Mesendoderm (in vitro differentiated cells): ENCODE measurements around the gene SOX3.

Experiments
- DNase-seq: peaks from one replicate; pipeline ENCODE4 v3.0.0; 2013
- H2AK5ac ChIP-seq: 2 replicates; pipeline ENCODE4 v1.6.1; 2013; ENCODE audit warnings: low read length, inconsistent platforms
- H2BK120ac ChIP-seq: 2 replicates; pipeline ENCODE4 v1.6.1; 2013; ENCODE audit warnings: low read depth, mild to moderate bottlenecking, low read length, moderate library complexity, mixed read lengths
- H2BK15ac ChIP-seq: replicated peaks from 2 replicates; pipeline ENCODE4 v1.6.1; 2013; ENCODE audit warnings: low read depth, mild to moderate bottlenecking, moderate library complexity
- H2BK5ac ChIP-seq: 2 replicates; pipeline ENCODE4 v1.6.1; 2013; ENCODE audit warnings: low read length, inconsistent platforms
- H3K18ac ChIP-seq: 2 replicates; pipeline ENCODE4 v1.6.1; 2013; ENCODE audit warnings: mild to moderate bottlenecking, low read length, mixed read lengths
- H3K23ac ChIP-seq: one replicate; pipeline ENCODE4 v1.6.1; 2013; ENCODE audit warnings: low read length
- H3K27ac ChIP-seq: 2 replicates; pipeline ENCODE4 v1.5.1; 2013; ENCODE audit warnings: low read depth, mild to moderate bottlenecking, inconsistent platforms, low read length, moderate library complexity
- H3K27me3 ChIP-seq: 2 replicates; pipeline ENCODE4 v1.6.1; 2013; ENCODE audit warnings: low read length, control low read depth, mild to moderate bottlenecking, inconsistent platforms; ENCODE audit not compliant: insufficient read depth, poor library complexity
- H3K36me3 ChIP-seq: 2 replicates; pipeline ENCODE4 v1.6.1; 2013; ENCODE audit warnings: low read length, inconsistent platforms; ENCODE audit not compliant: control insufficient read depth, insufficient read depth
- H3K4ac ChIP-seq: one replicate; pipeline ENCODE4 v1.6.1; 2013; ENCODE audit warnings: low read depth, mild to moderate bottlenecking, low read length, moderate library complexity
- H3K4me1 ChIP-seq: 2 replicates; pipeline ENCODE4 v1.6.1; 2013; ENCODE audit warnings: low read depth, low read length, inconsistent platforms; ENCODE audit not compliant: control insufficient read depth
- H3K4me2 ChIP-seq: 2 replicates; pipeline ENCODE4 v1.6.1; 2013; ENCODE audit warnings: low read length
- H3K4me3 ChIP-seq: 2 replicates; pipeline ENCODE4 v1.5.1; 2013; ENCODE audit warnings: mild to moderate bottlenecking, low read length
- H3K56ac ChIP-seq: one replicate; pipeline ENCODE4 v1.6.1; 2013; ENCODE audit warnings: low read length
- H3K79me1 ChIP-seq: 2 replicates; pipeline ENCODE4 v1.6.1; 2013; ENCODE audit warnings: low read length, inconsistent platforms
- H3K79me2 ChIP-seq: 2 replicates; pipeline ENCODE4 v1.6.1; 2013; ENCODE audit warnings: mild to moderate bottlenecking, low read length; ENCODE audit not compliant: control insufficient read depth, insufficient read depth
- H3K9ac ChIP-seq: 2 replicates; pipeline ENCODE4 v1.6.1; 2013; ENCODE audit warnings: low read length, inconsistent platforms
- H4K5ac ChIP-seq: one replicate; pipeline ENCODE4 v1.6.1; 2013; ENCODE audit warnings: low read length
- H4K8ac ChIP-seq: one replicate; pipeline ENCODE4 v1.6.1; 2013; ENCODE audit warnings: low read depth, mild to moderate bottlenecking, control low read depth, low read length, moderate library complexity
- WGBS: extraction: QIAGEN DNeasy Blood & Tissue Kit; methylation state at CpG from one replicate; pipeline ENCODE4 v1.1.7; 2013; ENCODE audit warnings: low lambda C conversion rate, missing lambda C conversion rate; ENCODE audit not compliant: insufficient coverage; ENCODE audit errors: extremely low coverage; 5-methylcytosine and 5-hydroxymethylcytosine counted together

Gene SOX3

DNA sequence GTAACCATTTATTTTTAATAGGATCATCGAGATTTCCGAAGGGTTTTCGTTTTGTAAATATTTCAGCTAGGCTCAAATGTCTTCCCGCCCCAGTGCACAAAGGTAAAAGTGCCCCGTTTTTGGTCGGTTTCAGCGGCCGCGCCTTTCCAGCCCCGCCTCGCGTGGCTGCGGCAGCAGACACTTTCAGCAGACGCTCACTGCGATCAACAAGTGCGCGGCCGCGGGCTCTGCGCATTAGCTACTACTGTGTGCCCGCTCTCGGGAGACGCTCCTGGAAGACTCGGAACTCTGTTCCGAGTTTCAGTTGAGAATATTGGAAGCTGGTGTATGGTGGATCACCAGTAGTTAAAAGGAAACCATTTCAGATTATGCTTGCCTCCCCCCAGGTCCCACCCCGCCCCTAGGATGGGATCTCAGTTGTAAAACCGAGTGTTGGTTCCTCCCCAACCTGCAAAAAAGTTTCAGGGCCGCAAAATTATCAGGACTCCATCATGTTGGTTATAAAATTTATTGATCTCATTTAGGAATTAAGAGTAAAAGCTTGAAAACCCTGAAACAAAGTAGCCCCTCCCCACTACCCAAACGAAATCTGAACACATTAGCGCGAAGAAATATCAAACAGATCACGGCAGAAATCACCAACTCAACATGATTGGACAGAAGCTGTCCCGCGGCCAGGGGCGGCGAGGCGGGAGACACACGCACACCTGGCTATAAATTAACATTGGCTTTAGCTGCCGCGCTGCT, 2.2 kb downstream of the SOX3 start:
- no peak overlapping the region for H2BK15ac ChIP-seq
- H3K79me2 ChIP-seq, result no peaks in the 10 kb centered on the region
- no peak overlapping the region for H3K4ac ChIP-seq
- H3K27ac ChIP-seq, result no peak overlapping the region
- no peaks in the 10 kb centered on the region for H3K79me1 ChIP-seq
- no peaks in the 10 kb centered on the region for H3K4me1 ChIP-seq
- no peaks in the 10 kb centered on the region for H3K36me3 ChIP-seq
- no peak overlapping the region for H4K5ac ChIP-seq
- no peak overlapping the region for H2AK5ac ChIP-seq
- no peak overlapping the region for H2BK5ac ChIP-seq
- DNase-seq, result peak; percentile 37
- H4K8ac ChIP-seq, result no peak overlapping the region
- no CpG with 5 or more reads among the region's 40 CpGs for WGBS
- H3K56ac ChIP-seq, result no peak overlapping the region
- H2BK120ac ChIP-seq, result no peak overlapping the region
- H3K9ac ChIP-seq, result no peak overlapping the region
- H3K18ac ChIP-seq, result no peak overlapping the region
- no peak overlapping the region for H3K23ac ChIP-seq
- no peak overlapping the region for H3K4me3 ChIP-seq
- H3K4me2 ChIP-seq, result no peak overlapping the region
- peaks cover 24% of the 10 kb centered on the region for H3K27me3 ChIP-seq

DNA sequence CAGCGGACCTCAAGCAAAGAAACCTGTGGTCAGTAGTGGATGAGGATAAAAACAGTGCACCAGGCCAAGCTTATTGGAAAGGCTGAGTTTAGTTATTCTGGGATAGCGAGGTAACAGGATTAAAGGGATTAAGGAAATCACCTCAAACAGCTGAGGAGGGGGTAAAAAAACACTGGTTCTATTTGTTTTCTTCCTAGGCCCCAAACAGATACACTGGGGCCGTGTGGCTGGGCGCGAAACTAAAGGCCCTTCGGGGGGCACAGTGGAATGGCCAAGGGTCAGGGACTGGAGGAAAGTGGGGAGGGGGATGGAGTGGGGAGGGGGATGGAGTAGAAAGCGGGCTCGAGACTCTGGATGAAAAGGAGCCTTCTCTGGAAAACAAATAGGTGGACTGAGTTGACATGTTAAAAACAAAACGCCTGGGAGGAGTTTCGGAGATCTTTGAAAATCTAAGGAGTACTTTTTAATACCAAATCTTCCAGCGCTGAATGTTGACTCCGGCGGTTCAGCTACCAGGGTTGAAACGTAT, 2.9 kb downstream of the SOX3 start:
- no peaks in the 10 kb centered on the region for H3K79me1 ChIP-seq
- H3K4me2 ChIP-seq, result no peak overlapping the region
- DNase-seq, result peak; percentile 22
- H3K36me3 ChIP-seq, result no peaks in the 10 kb centered on the region
- peaks cover 18% of the 10 kb centered on the region for H3K27me3 ChIP-seq
- no peak overlapping the region for H2BK15ac ChIP-seq
- H4K5ac ChIP-seq, result no peak overlapping the region
- H2AK5ac ChIP-seq, result no peak overlapping the region
- no peak overlapping the region for H4K8ac ChIP-seq
- H3K4ac ChIP-seq, result no peak overlapping the region
- no peak overlapping the region for H3K23ac ChIP-seq
- H2BK120ac ChIP-seq, result no peak overlapping the region
- H3K79me2 ChIP-seq, result no peaks in the 10 kb centered on the region
- no peaks in the 10 kb centered on the region for H3K4me1 ChIP-seq
- no CpG with 5 or more reads among the region's 14 CpGs for WGBS
- no peak overlapping the region for H3K18ac ChIP-seq
- no peak overlapping the region for H3K9ac ChIP-seq
- H3K4me3 ChIP-seq, result no peak overlapping the region
- no peak overlapping the region for H3K27ac ChIP-seq
- no peak overlapping the region for H2BK5ac ChIP-seq
- H3K56ac ChIP-seq, result no peak overlapping the region

DNA sequence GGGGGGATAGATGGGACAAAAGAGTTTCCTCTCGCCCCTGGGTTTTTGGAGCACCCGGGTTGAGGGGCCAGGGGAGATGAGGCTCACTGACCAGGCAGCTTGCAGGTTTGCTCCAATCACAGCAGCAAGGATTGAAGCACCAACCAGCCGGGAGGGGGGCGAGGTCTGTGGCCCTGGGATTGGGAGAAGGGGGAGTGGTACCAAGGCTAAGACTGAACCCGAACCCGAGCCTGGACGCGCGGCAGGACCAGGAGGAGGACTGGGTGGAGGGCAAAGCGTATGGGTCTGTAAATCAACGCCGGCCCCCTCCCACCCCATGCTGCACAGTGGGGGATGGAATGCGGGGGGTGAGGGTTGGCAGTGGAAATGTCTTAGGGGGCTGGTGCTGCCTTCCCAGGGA, 3.5 kb downstream of the SOX3 start:
- peaks cover 12% of the 10 kb centered on the region for H3K27me3 ChIP-seq
- no peak overlapping the region for H2BK15ac ChIP-seq
- DNase-seq, result peak; percentile 25
- H3K4me3 ChIP-seq, result no peak overlapping the region
- H3K79me1 ChIP-seq, result no peaks in the 10 kb centered on the region
- H4K8ac ChIP-seq, result no peak overlapping the region
- H3K4ac ChIP-seq, result no peak overlapping the region
- no peak overlapping the region for H3K4me2 ChIP-seq
- no peak overlapping the region for H2AK5ac ChIP-seq
- no peak overlapping the region for H4K5ac ChIP-seq
- no peak overlapping the region for H2BK120ac ChIP-seq
- no peak overlapping the region for H2BK5ac ChIP-seq
- no peak overlapping the region for H3K23ac ChIP-seq
- no peaks in the 10 kb centered on the region for H3K36me3 ChIP-seq
- no peak overlapping the region for H3K9ac ChIP-seq
- no peaks in the 10 kb centered on the region for H3K4me1 ChIP-seq
- H3K27ac ChIP-seq, result no peak overlapping the region
- H3K18ac ChIP-seq, result no peak overlapping the region
- no peaks in the 10 kb centered on the region for H3K79me2 ChIP-seq
- no CpG with 5 or more reads among the region's 13 CpGs for WGBS
- H3K56ac ChIP-seq, result no peak overlapping the region

DNA sequence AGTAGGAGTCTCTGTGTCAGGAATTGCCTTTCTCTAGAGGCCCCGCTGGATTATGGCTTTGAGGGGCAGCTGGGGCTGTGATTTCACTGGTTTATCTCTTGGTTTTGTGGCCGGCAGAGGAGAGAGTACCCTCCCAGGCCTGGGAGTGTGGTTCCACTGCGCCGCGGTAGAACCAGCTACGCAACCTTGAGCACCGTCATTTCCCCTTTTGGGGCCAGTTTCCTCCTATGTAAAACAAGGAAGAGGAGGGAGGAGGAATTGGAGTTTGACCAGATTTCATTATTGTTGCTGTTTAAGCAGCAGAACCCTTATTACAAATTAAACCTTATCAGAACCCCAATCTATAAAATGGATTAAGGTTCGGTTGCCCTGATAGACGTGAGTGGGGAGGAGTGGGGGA, 4.4 kb downstream of the SOX3 start:
- Histone ChIP-seq H3K27ac (no peak overlapping the region), H3K27me3 (peaks cover 4% of the 10 kb centered on the region), H3K79me2 (no peaks in the 10 kb centered on the region)

DNA sequence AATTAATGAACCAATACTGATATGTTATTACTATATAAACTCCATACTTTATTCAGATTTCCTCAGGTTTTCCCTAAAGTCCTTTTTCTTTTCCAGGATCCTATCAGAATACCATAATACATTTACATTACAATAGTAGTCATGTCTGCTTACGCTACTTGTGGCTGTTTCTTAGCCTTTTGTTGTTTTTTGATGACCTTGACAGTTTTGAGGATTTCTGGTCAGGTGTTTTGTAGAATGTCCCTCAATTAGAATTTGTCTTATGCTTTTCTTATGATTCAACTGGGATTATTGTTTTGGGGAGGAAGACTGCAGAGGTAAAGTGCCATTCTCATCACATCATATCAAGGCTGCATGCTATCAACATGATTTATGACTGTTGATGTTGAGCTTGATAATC, 9.1 kb downstream of the SOX3 start:
- Histone ChIP-seq H3K18ac (no peak overlapping the region), H3K36me3 (no peaks in the 10 kb centered on the region), H3K4ac (no peak overlapping the region), H3K27ac (no peak overlapping the region), H3K4me1 (no peaks in the 10 kb centered on the region), H3K4me3 (no peak overlapping the region), H3K9ac (no peak overlapping the region), H3K4me2 (no peak overlapping the region), H3K27me3 (no peaks in the 10 kb centered on the region), H4K8ac (no peak overlapping the region), H4K5ac (no peak overlapping the region), H3K23ac (no peak overlapping the region), H2BK120ac (no peak overlapping the region), H2AK5ac (no peak overlapping the region), H3K79me2 (no peaks in the 10 kb centered on the region), H3K79me1 (no peaks in the 10 kb centered on the region), H3K56ac (no peak overlapping the region), H2BK15ac (no peak overlapping the region), H2BK5ac (no peak overlapping the region)
- DNase-seq, result no peak
- no CpG with 5 or more reads among the region's 1 CpG for WGBS

More for the DNA sequence above, 4.4 kb downstream of the SOX3 start:
- no peak overlapping the region for H3K4ac ChIP-seq
- no peak overlapping the region for H3K56ac ChIP-seq
- no peaks in the 10 kb centered on the region for H3K36me3 ChIP-seq
- no peak overlapping the region for H3K23ac ChIP-seq
- H3K79me1 ChIP-seq, result no peaks in the 10 kb centered on the region
- no peak overlapping the region for H3K18ac ChIP-seq
- no peak overlapping the region for H2AK5ac ChIP-seq
- H2BK120ac ChIP-seq, result no peak overlapping the region
- no peak overlapping the region for H3K4me3 ChIP-seq
- H4K5ac ChIP-seq, result no peak overlapping the region
- no CpG with 5 or more reads among the region's 9 CpGs for WGBS
- H2BK15ac ChIP-seq, result no peak overlapping the region
- no peak for DNase-seq
- H2BK5ac ChIP-seq, result no peak overlapping the region
- H3K4me2 ChIP-seq, result no peak overlapping the region
- H3K9ac ChIP-seq, result no peak overlapping the region
- no peaks in the 10 kb centered on the region for H3K4me1 ChIP-seq
- H4K8ac ChIP-seq, result no peak overlapping the region
